ENCODE measurements around the gene MPPED2. TPM values are rescaled to one million over a fixed set of nuclear protein-coding genes. Genes with fewer than 3 reads are reported as not detected.

MPPED2 gene
- total RNA-seq, 3 donors from 2014 or later (not counting 1 experiment from before 2014, with no cell fraction given), result 0.99 to 4.2 (median 2.5) TPM

DNA sequence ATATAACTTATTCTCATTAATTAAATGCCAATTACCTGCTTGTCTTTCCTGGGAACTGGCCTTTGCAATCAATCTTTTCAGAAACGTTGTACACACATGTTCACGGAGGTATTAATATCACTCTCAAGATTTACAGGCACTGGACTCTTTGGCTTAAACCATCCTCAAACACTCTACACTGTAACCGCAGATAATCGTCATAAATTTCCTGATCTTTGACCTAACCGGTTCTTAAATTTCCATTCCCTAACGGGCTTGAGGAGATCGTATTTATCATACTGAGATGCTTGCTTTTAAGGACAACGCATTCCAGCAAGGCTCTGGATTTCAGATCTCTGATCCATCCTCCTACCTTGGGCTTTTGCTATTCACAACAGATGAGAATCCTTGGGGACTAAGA, 190.4 kb downstream of the MPPED2 start:
- TF ChIP-seq, protein P1, sequence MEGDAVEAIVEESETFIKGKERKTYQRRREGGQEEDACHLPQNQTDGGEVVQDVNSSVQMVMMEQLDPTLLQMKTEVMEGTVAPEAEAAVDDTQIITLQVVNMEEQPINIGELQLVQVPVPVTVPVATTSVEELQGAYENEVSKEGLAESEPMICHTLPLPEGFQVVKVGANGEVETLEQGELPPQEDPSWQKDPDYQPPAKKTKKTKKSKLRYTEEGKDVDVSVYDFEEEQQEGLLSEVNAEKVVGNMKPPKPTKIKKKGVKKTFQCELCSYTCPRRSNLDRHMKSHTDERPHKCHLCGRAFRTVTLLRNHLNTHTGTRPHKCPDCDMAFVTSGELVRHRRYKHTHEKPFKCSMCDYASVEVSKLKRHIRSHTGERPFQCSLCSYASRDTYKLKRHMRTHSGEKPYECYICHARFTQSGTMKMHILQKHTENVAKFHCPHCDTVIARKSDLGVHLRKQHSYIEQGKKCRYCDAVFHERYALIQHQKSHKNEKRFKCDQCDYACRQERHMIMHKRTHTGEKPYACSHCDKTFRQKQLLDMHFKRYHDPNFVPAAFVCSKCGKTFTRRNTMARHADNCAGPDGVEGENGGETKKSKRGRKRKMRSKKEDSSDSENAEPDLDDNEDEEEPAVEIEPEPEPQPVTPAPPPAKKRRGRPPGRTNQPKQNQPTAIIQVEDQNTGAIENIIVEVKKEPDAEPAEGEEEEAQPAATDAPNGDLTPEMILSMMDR (IDR thresholded peaks at IDR 0.05), result no peak
- DNase-seq (no peak), ATAC-seq (no peak)
- no peaks in the 10 kb centered on the region for H3K9me3 Mint-ChIP-seq
- Histone ChIP-seq H3K4me3 (ENCODE audit: low read length) (no peak overlapping the region), H3K9me3 (ENCODE audit: control insufficient read depth, insufficient read depth, low read length) (no peaks in the 10 kb centered on the region), H3K36me3 (ENCODE audit: control insufficient read depth, insufficient read depth, low read length) (no peaks in the 10 kb centered on the region), H3K27ac (ENCODE audit: low read length) (no peak overlapping the region), H3K4me1 (ENCODE audit: control insufficient read depth, insufficient read depth, low read length) (no peaks in the 10 kb centered on the region), H3K27me3 (ENCODE audit: control insufficient read depth, insufficient read depth, low read length) (no peaks in the 10 kb centered on the region)
- intact Hi-C loops (cut with micrococcal nuclease), result no loop called here
- 95% methylated on average over 8 of the region's 8 CpGs for WGBS (ENCODE audit: insufficient coverage)
- no peaks in the 10 kb centered on the region for H3K27me3 Mint-ChIP-seq (ENCODE audit: low read depth in 2 of 2)
- H3K27ac Mint-ChIP-seq, result no peak overlapping the region
- H3K4me3 Mint-ChIP-seq, result no peak overlapping the region
- no peaks in the 10 kb centered on the region for H3K4me1 Mint-ChIP-seq
- no peaks in the 10 kb centered on the region for H3K36me3 Mint-ChIP-seq

DNA sequence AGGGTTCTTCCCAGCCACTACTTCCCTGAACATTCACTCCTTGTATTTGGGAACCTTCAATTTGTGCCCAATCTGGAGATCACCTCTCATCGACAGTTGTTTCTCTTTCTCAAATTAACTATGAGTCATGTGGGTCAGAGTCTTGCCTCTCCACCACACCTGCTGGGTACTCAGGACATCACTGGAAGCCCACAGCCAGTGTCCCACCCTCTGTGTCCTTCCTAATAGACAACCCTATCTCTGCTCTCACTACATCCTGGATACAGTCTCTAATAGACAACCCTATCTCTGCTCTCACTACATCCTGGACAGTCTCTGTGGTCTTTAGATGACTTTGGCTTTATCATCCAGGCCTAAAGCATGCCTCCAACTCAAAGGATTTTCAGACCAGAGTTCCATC, 193.1 kb downstream of the MPPED2 start:
- intact Hi-C loops (cut with micrococcal nuclease), result no loop called here
- Mint-ChIP-seq H3K4me1 (peaks cover 9 to 10% of the 10 kb centered on the region in 2 donors), H3K36me3 (no peaks in the 10 kb centered on the region), H3K27ac (no peak overlapping the region), H3K9me3 (no peaks in the 10 kb centered on the region), H3K4me3 (no peak overlapping the region), H3K27me3 (ENCODE audit: low read depth in 2 of 2) (no peaks in the 10 kb centered on the region)
- Histone ChIP-seq H3K4me1 (ENCODE audit: control insufficient read depth, insufficient read depth, low read length) (peaks cover 6% of the 10 kb centered on the region), H3K36me3 (ENCODE audit: control insufficient read depth, insufficient read depth, low read length) (no peaks in the 10 kb centered on the region), H3K4me3 (ENCODE audit: low read length) (no peak overlapping the region), H3K27ac (ENCODE audit: low read length) (no peak overlapping the region), H3K9me3 (ENCODE audit: control insufficient read depth, insufficient read depth, low read length) (no peaks in the 10 kb centered on the region), H3K27me3 (ENCODE audit: control insufficient read depth, insufficient read depth, low read length) (no peaks in the 10 kb centered on the region)
- 91% methylated on average over 1 of the region's 1 CpG for WGBS (ENCODE audit: insufficient coverage)
- ATAC-seq (no peak), DNase-seq (no peak)
- TF ChIP-seq, protein P1 (IDR thresholded peaks at IDR 0.05), result no peak

DNA sequence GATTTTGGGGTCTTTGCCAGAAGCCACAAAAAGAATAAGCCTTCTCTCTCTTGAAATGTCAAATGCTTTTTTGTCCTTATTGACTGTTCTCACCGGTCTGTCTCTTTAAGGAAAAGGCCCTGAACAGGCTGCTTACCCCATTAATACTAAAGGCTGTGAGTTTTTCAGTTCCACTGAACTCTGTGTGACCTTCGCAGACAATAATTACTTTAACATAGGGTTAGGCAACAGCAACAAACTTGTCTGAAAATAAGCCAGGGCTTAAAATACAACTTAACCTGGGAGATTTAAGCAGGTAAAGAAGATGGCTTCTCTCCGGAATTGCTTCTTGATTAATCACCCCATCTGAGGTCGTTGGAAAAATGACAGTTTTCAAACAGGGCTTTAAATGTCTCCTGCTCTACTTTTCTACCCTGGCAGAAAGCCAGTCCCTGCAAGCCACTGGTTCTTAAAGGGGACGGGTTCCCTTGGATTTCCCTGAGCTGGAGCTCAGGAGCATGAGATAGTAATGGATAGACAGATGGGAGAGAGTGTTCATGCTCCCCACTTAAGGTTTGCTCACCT, 193.8 kb downstream of the MPPED2 start:
- no peaks in the 10 kb centered on the region for H3K27me3 Mint-ChIP-seq (ENCODE audit: low read depth in 2 of 2)
- no peaks in the 10 kb centered on the region for H3K9me3 Mint-ChIP-seq
- H3K4me1 Mint-ChIP-seq, result peaks cover 10% of the 10 kb centered on the region in 2 donors
- no peak for DNase-seq
- H3K27ac ChIP-seq (ENCODE audit: low read length), result no peak overlapping the region
- peaks cover 8% of the 10 kb centered on the region for H3K4me1 ChIP-seq (ENCODE audit: control insufficient read depth, insufficient read depth, low read length)
- H3K36me3 Mint-ChIP-seq, result no peaks in the 10 kb centered on the region
- no peaks in the 10 kb centered on the region for H3K36me3 ChIP-seq (ENCODE audit: control insufficient read depth, insufficient read depth, low read length)
- no peak overlapping the region for H3K27ac Mint-ChIP-seq
- intact Hi-C loops (cut with micrococcal nuclease), result no loop called here
- no peak overlapping the region for H3K4me3 Mint-ChIP-seq
- no peaks in the 10 kb centered on the region for H3K27me3 ChIP-seq (ENCODE audit: control insufficient read depth, insufficient read depth, low read length)
- no peak overlapping the region for H3K4me3 ChIP-seq (ENCODE audit: low read length)
- TF ChIP-seq, protein P1 (IDR thresholded peaks at IDR 0.05), result no peak
- H3K9me3 ChIP-seq (ENCODE audit: control insufficient read depth, insufficient read depth, low read length), result no peaks in the 10 kb centered on the region
- ATAC-seq, result no peak
- WGBS (ENCODE audit: insufficient coverage), result 56% methylated on average over 5 of the region's 5 CpGs

DNA sequence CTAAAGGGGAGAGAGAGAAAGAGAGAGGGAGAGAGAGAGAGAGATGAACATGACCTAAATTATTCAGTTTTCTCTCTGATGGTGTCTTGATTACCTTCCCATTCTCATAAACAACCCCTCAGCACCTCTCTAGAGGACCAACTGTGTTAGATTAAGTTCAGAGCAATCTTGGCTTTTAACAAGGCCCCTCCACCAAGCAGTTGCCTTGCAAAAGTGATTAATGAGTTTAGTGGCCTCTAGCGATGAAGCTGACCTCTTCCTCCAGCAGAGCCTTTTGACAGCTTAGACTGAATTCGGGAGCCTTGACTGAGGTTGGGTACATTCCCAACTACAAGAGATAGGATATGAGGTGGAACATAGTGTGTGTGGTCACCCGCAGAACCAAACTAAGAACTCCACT, 197.2 kb downstream of the MPPED2 start:
- Mint-ChIP-seq H3K4me3 (no peak overlapping the region), H3K36me3 (no peaks in the 10 kb centered on the region), H3K4me1 (peaks cover 10% of the 10 kb centered on the region in 2 donors), H3K9me3 (no peaks in the 10 kb centered on the region), H3K27ac (peak overlapping the region; percentile 8 to 35), H3K27me3 (ENCODE audit: low read depth in 2 of 2) (no peaks in the 10 kb centered on the region)
- no peak overlapping the region for H3K4me3 ChIP-seq (ENCODE audit: low read length)
- ATAC-seq (peak in 1 of 3 donors; percentile 35), DNase-seq (no peak)
- no peaks in the 10 kb centered on the region for H3K27me3 ChIP-seq (ENCODE audit: control insufficient read depth, insufficient read depth, low read length)
- peaks cover 8% of the 10 kb centered on the region for H3K4me1 ChIP-seq (ENCODE audit: control insufficient read depth, insufficient read depth, low read length)
- 52% methylated on average over 3 of the region's 3 CpGs for WGBS (ENCODE audit: insufficient coverage)
- no peaks in the 10 kb centered on the region for H3K36me3 ChIP-seq (ENCODE audit: control insufficient read depth, insufficient read depth, low read length)
- TF ChIP-seq, protein P1 (IDR thresholded peaks at IDR 0.05), result no peak
- no peak overlapping the region for H3K27ac ChIP-seq (ENCODE audit: low read length)
- H3K9me3 ChIP-seq (ENCODE audit: control insufficient read depth, insufficient read depth, low read length), result no peaks in the 10 kb centered on the region
- intact Hi-C loops (cut with micrococcal nuclease), result no loop called here

All from natural killer cell (primary cell).